GM21723 (cell line): ENCODE data around the gene DOCK3.
"Not testable (repeated sequence)": the region's sequence is repeated elsewhere in the genome, so short reads cannot be mapped to it uniquely, and the experiment has no call there.

ENCODE experiments used
- ATAC-seq: cut with Tn5 transposase; IDR thresholded peaks from one replicate; pipeline ENCODE4 v1.9.1; 2021; ENCODE audit warnings: mild to moderate bottlenecking, moderate library complexity; ENCODE audit not compliant: unreplicated experiment

DOCK3 gene

DNA sequence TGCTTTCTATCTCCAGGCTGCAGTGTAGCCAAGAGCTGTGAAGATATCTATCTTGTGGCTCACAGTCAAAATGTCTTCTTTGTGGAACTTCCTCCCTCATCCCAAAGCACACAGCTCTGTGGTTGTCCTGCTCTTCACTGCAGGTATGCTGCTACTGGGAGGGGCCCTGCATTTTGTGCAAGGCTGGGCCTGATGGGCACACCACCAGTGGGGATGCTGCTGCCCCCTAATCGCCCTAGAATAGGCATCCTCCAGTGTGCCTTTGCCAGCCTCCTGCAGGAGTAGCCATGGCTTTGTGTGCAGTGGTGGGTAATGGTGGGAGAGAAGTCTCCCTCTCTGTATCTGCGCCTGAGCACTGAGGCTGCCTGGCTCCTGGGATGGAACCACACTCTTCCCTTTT is 297.3 kb downstream of the DOCK3 start:
- ATAC-seq = no peak

- not testable (repeated sequence) for ATAC-seq
Measured at GRCh38 chr3:50978586-50978985, 303.9 kb downstream of the DOCK3 start.

DNA sequence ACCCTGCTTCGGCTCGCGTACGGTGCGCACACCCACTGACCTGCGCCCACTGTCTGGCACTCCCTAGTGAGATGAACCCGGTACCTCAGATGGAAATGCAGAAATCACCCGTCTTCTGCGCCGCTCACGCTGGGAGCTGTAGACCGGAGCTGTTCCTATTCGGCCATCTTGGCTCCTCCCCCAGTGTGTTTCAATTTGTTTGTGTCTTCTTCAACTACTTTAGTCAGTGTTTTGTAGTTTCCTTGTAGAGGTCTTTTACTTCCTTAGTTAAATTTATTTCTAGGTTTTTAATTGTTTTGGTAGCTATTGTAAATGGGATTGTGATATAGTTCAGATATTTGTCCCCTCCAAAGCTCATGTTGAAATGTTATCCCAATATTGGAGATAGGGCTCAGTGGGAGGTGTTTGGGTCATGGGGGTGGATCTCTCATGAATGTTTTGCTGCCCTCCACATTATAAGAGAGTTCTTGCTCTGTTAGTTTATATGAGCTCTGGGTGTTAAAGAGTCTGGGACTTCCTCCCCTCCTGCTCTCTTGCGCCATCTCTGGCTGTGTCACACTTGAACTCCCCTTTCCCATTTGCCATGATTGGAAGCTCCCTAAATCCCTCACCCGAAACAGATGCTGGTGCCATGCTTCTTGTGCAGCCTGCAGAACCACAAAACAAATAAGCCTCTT is 304.4 kb downstream of the DOCK3 start:
- no peak for ATAC-seq

DNA sequence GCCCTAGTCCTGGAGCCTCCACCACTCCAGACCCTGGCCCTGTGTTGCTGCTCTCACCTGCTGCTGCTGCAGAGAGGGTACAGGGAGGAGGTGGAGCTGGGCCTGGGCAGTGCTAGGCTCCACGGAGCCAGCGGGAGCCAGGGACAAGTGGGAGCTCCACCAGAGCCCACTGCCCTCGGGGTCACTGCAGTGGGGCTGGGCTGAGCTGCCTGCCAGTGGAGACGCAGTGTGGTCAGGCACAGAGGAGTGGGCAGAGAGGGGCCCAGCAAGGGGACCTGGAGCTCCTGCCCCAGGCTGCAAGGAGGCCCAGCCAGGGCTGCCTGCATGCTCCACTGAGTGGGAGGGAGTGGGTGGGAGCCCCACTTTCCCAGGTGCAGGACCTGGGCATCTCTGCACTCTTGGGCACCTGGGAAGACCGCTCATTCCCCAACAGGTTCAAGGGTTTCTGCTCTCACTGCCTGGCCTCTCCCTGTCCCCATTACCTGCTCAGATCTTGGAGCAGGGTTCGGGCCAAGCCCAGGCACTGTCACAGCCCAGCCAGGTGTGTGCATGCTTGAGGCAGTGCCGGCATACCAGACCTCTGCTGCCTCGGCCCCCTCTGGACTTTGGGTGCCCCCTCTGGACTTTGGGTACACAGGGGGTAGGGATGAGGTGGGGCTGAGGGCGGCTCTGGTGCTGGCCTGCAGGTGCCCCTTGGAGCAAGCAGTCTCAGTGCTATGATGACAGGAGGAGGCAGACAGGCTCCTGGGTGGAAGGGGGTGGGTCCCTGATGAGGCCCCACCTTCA is 308.0 kb downstream of the DOCK3 start:
- no peak for ATAC-seq

DNA sequence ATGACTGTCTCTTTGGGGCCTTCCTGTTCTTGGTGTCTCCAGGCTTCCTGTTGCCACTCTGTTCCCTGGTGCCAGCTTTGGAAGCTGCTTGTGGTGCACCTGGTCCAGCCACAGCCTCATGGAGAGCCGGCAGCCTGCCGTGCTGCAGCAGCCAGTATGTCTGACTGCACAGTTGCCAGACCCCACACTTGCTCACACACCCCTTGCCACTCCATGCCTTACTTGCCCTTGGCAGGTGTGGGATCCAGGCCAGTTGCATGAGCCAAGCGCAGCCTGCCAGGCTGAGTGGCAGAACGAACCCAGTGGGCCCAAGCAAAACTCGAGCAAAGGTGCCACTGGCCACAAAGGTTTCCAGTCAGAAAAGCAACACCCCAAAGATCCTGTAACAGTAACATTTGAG is 309.2 kb downstream of the DOCK3 start:
- ATAC-seq = no peak

GRCh38 chr3:50985893-50986292 is 311.2 kb downstream of the DOCK3 start:
- ATAC-seq = no peak

GRCh38 chr3:50986726-50987125 is 312.0 kb downstream of the DOCK3 start:
- no peak for ATAC-seq

DNA sequence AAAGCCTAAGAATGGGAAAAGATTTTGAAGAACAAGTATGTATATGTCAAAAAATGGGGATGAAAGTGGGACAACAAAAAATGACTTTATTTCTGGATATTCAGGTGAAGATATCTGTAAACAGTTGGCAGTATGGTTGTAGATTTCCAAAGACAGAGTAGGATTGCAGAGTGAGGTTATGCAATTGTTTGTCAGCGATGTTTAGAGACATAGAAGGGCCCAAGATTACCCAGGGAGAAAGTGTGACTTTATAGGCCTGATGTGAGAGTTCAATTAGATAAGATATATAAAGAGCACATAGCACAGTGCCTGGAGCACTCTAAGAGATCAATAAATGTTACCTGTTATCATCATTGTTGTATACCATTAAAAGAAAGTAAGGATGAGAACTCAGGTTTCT is 319.8 kb downstream of the DOCK3 start:
- no peak for ATAC-seq

- no peak for ATAC-seq
Measured at GRCh38 chr3:50995085-50995824, 320.5 kb downstream of the DOCK3 start.

DNA sequence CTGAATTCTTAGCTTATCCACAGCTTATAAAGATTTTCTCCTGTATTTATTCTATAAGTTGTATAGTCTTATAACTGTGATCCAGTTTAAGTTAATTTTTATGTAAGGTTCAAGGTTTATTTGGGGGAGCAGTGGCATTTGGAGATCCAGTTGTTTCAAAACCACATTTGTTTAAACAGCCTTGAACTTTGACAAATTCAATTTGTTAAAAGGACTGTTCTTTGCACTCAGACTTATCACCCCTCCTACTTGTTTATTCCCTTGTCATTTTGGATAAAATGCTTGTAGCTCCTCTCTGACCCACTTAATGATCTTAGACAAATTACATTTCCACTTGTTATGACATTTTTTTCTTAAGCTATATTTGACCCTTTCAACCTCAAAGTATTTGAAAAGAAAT is 327.8 kb downstream of the DOCK3 start:
- ATAC-seq = no peak

GRCh38 chr3:51004235-51004634 is 329.5 kb downstream of the DOCK3 start:
- no peak for ATAC-seq

- no peak for ATAC-seq
Measured at GRCh38 chr3:51024121-51024520, 349.4 kb downstream of the DOCK3 start.

DNA sequence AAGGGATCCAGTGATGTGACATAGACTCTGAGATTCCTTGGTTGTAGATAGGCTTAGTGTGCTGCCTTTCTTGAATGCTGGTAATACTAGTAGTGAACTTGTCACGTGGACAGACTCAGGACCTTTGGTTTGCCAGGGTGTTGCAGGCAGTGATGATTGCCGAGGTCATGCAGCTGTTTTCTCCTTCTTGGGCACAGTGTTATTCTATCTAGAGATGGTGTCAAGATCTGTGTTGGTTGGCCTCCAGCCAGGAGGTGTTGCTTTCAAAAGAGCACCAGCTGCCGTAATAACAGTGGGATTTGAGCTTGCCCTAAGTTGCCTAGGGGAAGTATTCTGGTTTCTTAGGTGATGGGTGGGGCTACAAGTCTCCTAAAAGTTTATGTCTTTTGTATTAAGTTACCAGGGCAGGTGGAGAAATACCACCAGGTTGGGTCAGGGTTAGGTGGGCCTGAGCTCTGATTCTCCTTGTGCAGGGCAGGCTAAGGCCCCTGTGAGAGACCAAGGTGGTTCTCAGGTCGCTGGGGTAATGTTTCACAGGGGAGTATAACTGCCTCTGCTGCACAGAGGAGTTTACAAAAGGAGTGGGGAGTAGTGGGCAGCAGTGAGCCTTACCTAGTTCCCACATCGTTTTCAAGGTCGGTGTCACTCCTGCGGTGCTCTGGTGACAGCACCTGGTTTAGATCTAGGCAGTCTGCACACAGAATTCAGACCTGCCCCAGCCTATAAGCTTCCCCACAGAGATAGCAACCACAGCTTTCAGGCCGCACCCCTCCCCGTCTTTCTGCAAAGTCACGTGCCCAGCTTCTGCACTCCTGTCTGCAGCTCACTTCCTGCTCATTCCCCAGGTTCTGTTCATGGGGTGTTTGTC is 350.3 kb downstream of the DOCK3 start:
- no peak for ATAC-seq

- no peak for ATAC-seq
Measured at GRCh38 chr3:51031666-51032065, 356.9 kb downstream of the DOCK3 start.

- ATAC-seq = no peak
Measured at GRCh38 chr3:51035630-51036029, 360.9 kb downstream of the DOCK3 start.

DNA sequence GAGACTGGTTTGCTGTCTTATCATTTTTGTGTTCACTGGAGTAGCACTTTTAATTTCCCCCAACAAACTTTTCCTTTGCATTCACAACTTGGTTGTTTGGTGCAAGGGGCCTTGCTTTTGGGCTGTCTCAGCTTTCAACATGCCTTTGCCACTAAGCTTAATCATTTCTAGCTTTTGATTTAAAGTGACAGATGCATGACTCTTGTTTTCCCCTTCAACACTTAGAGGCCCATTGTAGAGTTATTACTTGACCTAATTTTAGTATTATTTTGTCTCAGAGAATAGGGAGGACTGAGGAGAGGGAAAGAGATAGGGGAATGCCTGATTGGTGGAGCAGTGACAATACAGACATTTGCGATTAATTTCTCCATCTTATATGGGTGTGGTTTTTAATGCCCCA is 370.3 kb downstream of the DOCK3 start:
- ATAC-seq = no peak

GRCh38 chr3:51052562-51052961 is 377.8 kb downstream of the DOCK3 start:
- ATAC-seq = no peak

- ATAC-seq = no peak
Measured at GRCh38 chr3:51057121-51057520, 382.4 kb downstream of the DOCK3 start.

GRCh38 chr3:51063053-51063452 is 388.3 kb downstream of the DOCK3 start:
- ATAC-seq = no peak

DNA sequence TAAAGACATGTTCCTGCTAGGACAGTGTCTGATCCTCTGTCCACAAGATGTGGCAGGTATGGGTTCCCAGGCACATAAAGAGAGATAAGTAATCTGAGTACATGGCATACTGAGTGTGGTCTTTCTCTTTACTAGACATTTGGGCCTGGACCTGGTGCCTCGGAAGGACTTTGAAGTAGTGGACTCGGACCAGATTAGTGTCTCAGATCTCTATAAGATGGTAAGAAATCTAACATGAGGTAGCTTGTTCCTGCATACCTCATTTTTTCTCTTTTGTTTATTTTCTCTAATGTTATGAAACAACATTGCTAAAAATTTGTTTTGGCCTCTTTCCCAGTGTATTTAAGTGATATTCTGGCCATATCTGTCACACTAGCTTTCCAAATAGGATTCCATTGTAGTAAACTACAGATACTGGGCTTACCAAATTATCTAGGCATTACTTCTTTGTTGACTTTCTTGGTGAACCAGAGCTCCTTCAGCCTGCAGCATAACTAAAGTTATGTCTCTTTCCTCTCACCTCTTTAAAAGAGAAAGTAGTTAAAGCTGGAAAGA is 400.6 kb downstream of the DOCK3 start:
- ATAC-seq = no peak

GRCh38 chr3:51082363-51082762 is 407.6 kb downstream of the DOCK3 start:
- no peak for ATAC-seq
